ENCODE measurements around the gene SNX24. TPM values are rescaled to one million over a fixed set of nuclear protein-coding genes. Genes with fewer than 3 reads are reported as not detected.

Gene SNX24
- total and polyA plus RNA-seq, 2 experiments from 2014 or later = 18.0 to 27.5 TPM

DNA sequence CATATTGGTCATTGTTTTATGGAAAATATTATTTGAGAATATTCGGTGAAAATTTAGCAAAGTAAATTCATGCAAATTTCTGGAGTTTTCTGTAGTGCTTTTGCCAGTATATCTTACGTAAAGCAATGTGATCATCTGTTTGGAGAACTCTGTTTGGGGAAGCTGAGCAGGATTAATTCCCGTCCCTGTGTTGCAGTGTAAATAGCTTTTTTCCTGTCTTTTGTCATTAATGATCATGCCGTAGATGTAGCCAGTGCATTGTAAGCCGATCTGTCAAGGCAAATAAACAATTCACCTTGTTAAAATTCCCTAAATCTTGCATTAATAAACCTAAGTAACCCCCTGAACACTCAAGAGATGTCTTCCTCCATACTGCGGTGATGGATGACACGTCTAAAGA, 151.9 kb downstream of the SNX24 start:
- Histone ChIP-seq H2AFZ (no peak overlapping the region), H3K27me3 (ENCODE audit: insufficient read depth) (no peaks in the 10 kb centered on the region), H3K4me3 (peak overlapping the region; percentile 29), H4K20me1 (replicated peaks; ENCODE audit: insufficient read depth) (no peaks in the 10 kb centered on the region), H3K4me1 (ENCODE audit: insufficient read depth) (peaks cover 28% of the 10 kb centered on the region), H3F3A (replicated peaks; ENCODE audit: low read depth) (no peaks in the 10 kb centered on the region), H3K27ac (ENCODE audit: low read depth) (peak overlapping the region; percentile 14; the same call in 1 of the 2 replicates), H3K79me2 (replicated peaks; ENCODE audit: insufficient read depth) (no peaks in the 10 kb centered on the region), H3K4me2 (peak overlapping the region; percentile 43), H3K9me2 (ENCODE audit: insufficient read depth) (no peaks in the 10 kb centered on the region), H3K36me3 (ENCODE audit: insufficient read depth) (no peaks in the 10 kb centered on the region)
- peaks cover 28% of the 10 kb centered on the region for H3K4me1 Mint-ChIP-seq
- peak overlapping the region; percentile 38 for H3K4me3 Mint-ChIP-seq
- H3K36me3 Mint-ChIP-seq (ENCODE audit: low read depth) = no peaks in the 10 kb centered on the region
- peak; percentile 34 for DNase-seq (ENCODE audit: low spot score)
- ATAC-seq = peak; percentile 29; the same call in 1 of the 3 replicates
- H3K27ac Mint-ChIP-seq = peak overlapping the region; percentile 83
- H3K9me3 Mint-ChIP-seq = no peaks in the 10 kb centered on the region
- H3K27me3 Mint-ChIP-seq (ENCODE audit: insufficient read depth, low read depth, poor library complexity) = no peaks in the 10 kb centered on the region
- TF ChIP-seq NANOG (IDR thresholded peaks at IDR 0.05; ENCODE audit: borderline replicate concordance) (0 out of 2 replicates have a peak, but pooled peaks have one; percentile 5), EZH2 (IDR thresholded peaks at IDR 0.05; ENCODE audit: low read depth, unreplicated experiment) (no peak), STAT1 (IDR thresholded peaks at IDR 0.05; ENCODE audit: unreplicated experiment) (no peak)
- TF ChIP-seq, protein P1, sequence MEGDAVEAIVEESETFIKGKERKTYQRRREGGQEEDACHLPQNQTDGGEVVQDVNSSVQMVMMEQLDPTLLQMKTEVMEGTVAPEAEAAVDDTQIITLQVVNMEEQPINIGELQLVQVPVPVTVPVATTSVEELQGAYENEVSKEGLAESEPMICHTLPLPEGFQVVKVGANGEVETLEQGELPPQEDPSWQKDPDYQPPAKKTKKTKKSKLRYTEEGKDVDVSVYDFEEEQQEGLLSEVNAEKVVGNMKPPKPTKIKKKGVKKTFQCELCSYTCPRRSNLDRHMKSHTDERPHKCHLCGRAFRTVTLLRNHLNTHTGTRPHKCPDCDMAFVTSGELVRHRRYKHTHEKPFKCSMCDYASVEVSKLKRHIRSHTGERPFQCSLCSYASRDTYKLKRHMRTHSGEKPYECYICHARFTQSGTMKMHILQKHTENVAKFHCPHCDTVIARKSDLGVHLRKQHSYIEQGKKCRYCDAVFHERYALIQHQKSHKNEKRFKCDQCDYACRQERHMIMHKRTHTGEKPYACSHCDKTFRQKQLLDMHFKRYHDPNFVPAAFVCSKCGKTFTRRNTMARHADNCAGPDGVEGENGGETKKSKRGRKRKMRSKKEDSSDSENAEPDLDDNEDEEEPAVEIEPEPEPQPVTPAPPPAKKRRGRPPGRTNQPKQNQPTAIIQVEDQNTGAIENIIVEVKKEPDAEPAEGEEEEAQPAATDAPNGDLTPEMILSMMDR (conservative IDR thresholded peaks at IDR 0.05; ENCODE audit: low read depth in 2 of 2) = no peak

DNA sequence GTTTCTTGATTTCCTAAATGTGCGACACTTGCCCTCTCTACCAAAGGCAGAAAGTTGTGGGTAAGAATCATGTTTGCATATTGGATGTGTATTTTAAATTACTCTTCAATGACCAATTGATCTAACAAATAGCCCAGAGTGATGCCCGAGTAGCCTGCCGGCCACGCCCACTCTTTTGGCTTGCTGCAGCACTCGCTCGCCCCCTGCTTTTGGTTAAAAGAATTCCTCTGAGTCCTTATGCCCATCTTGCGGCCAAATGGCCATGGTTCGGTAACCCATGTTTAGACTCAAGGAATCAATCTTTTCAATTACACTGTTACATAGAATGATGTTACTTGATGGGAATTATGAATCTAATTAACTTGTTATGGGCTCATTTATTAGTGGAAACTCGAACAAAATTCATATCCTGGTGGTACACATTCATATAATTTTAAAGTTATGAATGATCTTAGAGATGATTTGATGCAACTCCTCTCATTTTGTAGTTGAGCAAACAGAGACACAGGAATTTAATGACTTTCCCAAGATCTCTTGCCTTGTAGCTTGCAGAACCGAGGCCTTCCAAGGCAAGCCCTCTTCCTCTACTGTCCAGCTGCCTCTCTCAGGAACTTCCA, 154.6 kb downstream of the SNX24 start:
- H3K27me3 Mint-ChIP-seq (ENCODE audit: insufficient read depth, low read depth, poor library complexity) = no peaks in the 10 kb centered on the region
- no peak overlapping the region for H3K27ac Mint-ChIP-seq
- ATAC-seq = peak; percentile 88
- TF ChIP-seq, protein P1 (conservative IDR thresholded peaks at IDR 0.05; ENCODE audit: low read depth in 2 of 2) = peak; percentile 86 to 90
- TF ChIP-seq, protein P2, sequence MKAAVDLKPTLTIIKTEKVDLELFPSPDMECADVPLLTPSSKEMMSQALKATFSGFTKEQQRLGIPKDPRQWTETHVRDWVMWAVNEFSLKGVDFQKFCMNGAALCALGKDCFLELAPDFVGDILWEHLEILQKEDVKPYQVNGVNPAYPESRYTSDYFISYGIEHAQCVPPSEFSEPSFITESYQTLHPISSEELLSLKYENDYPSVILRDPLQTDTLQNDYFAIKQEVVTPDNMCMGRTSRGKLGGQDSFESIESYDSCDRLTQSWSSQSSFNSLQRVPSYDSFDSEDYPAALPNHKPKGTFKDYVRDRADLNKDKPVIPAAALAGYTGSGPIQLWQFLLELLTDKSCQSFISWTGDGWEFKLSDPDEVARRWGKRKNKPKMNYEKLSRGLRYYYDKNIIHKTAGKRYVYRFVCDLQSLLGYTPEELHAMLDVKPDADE (IDR thresholded peaks at IDR 0.05) = no peak
- no peaks in the 10 kb centered on the region for H3K9me3 Mint-ChIP-seq
- H3K36me3 Mint-ChIP-seq (ENCODE audit: low read depth) = no peaks in the 10 kb centered on the region
- Histone ChIP-seq H3K4me2 (no peak overlapping the region), H3K27me3 (ENCODE audit: insufficient read depth) (no peaks in the 10 kb centered on the region), H3F3A (replicated peaks; ENCODE audit: low read depth) (no peaks in the 10 kb centered on the region), H3K4me1 (ENCODE audit: insufficient read depth) (peaks cover 28% of the 10 kb centered on the region), H4K20me1 (replicated peaks; ENCODE audit: insufficient read depth) (no peaks in the 10 kb centered on the region), H3K9me2 (ENCODE audit: insufficient read depth) (no peaks in the 10 kb centered on the region), H3K79me2 (replicated peaks; ENCODE audit: insufficient read depth) (no peaks in the 10 kb centered on the region), H3K36me3 (ENCODE audit: insufficient read depth) (no peaks in the 10 kb centered on the region), H3K4me3 (no peak overlapping the region), H2AFZ (no peak overlapping the region), H3K27ac (ENCODE audit: low read depth) (no peak overlapping the region)
- peak; percentile 93 for DNase-seq (ENCODE audit: low spot score)
- H3K4me1 Mint-ChIP-seq = peaks cover 26% of the 10 kb centered on the region
- no peak overlapping the region for H3K4me3 Mint-ChIP-seq

All from GM23338 (cell line).